ENCODE data around the gene CLMN. TPM values are rescaled to one million over a fixed set of nuclear protein-coding genes. Genes with fewer than 3 reads are reported as not detected.

The CLMN gene, protein sequence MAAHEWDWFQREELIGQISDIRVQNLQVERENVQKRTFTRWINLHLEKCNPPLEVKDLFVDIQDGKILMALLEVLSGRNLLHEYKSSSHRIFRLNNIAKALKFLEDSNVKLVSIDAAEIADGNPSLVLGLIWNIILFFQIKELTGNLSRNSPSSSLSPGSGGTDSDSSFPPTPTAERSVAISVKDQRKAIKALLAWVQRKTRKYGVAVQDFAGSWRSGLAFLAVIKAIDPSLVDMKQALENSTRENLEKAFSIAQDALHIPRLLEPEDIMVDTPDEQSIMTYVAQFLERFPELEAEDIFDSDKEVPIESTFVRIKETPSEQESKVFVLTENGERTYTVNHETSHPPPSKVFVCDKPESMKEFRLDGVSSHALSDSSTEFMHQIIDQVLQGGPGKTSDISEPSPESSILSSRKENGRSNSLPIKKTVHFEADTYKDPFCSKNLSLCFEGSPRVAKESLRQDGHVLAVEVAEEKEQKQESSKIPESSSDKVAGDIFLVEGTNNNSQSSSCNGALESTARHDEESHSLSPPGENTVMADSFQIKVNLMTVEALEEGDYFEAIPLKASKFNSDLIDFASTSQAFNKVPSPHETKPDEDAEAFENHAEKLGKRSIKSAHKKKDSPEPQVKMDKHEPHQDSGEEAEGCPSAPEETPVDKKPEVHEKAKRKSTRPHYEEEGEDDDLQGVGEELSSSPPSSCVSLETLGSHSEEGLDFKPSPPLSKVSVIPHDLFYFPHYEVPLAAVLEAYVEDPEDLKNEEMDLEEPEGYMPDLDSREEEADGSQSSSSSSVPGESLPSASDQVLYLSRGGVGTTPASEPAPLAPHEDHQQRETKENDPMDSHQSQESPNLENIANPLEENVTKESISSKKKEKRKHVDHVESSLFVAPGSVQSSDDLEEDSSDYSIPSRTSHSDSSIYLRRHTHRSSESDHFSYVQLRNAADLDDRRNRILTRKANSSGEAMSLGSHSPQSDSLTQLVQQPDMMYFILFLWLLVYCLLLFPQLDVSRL
- 4.1 and 5.7 TPM in 2 replicates for total RNA-seq

DNA sequence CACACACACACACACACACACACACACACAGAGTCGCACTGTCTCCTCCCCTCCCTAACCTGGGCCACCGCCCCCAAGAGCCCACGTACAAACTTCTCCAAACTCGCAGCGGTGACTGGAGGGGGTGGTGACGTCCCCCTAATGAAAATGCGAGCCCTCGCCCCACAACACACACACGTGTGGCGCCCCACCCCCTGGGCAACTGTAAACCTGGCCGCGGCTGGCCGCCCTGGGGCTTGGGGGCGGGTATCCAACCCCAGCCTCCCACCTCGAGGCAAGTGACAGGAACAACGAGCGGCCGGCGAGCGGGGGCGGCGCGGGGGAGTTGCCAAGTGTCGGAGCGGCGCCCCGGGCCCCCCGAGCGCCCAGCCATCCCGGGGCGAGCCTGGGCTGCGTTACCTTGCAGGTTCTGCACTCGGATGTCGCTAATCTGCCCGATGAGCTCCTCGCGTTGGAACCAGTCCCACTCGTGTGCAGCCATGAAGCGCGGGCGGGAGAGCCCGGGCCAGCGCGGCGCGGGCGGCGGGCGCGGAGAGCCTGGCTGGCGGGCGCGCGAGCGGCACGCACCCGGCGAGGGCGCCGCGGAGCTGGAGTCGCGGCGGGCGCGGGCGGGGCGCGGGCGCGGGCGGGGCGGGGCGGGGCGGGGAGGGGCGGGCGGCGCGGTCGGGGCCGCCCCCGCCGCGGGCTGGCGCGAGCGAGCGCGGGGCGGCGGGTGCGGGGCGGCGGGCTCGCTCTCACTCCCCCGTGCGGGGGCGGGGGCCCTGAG, at the start of gene CLMN:
TSS of gene CLMN (minus strand) at position 597 of the 766 bp plus-strand sequence. CDS start at position 481, 116 bp downstream.

DNA sequence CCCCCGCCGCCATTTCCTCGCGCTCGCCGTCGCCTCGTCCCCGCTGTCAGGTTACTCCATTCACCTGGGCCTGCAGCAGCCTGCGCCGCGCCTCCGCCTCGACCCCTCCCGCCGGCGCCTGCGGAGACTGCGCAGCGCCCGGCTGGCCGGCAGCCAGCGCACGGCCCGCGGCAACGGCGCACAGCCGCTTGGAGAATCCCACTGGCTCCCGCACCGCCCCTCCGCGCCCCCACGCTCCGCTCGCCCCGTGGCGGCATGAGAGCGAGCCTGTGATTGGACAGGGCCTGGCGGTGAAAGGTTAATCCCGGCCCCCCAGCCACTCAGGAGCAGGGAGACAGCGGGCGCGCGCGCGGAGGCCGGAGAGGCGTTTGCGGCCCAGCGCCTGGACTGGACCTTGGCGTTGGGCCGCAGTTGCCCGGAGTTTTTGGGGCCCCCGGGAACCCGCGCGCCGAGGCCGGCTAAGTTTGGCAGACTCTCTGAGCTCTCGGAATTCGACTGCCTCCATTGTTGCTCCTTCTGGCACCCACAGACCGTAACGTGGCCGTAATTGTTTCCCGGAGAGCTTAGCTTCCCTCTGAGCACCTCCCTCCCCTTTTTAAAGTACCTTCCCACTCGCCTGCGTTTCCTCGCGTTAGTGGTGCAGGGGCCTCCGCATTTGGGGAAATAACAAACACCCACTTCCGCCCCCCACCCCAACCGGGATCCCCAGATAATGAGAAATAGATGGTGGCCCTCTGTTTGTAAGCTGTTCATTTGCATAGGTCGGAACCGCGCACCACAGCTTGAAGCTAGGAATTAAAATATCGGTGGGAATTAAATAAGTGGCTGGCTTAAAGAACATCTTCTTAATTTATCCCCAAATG, 162.2 kb downstream of the CLMN start, which contains the start of gene DICER1:
TSS of gene DICER1 (minus strand) at position 203 of the 863 bp plus-strand sequence. CDS start 24,071 bp downstream, outside the sequence.

Other genes starting within 250 kb of the CLMN start
- 18.4 and 43.1 TPM in 2 replicates for gene DICER1, start 162.4 kb downstream of the CLMN start, total RNA-seq
- 0.78 and 1.2 TPM in 2 replicates for gene SYNE3, start 196.7 kb upstream of the CLMN start, total RNA-seq
- gene GLRX5, start 215.1 kb upstream of the CLMN start, total RNA-seq = 45.3 and 50.2 TPM in 2 replicates

Data from airway epithelial cell (primary cell).